ENCODE data around the gene FSTL5.

DNA sequence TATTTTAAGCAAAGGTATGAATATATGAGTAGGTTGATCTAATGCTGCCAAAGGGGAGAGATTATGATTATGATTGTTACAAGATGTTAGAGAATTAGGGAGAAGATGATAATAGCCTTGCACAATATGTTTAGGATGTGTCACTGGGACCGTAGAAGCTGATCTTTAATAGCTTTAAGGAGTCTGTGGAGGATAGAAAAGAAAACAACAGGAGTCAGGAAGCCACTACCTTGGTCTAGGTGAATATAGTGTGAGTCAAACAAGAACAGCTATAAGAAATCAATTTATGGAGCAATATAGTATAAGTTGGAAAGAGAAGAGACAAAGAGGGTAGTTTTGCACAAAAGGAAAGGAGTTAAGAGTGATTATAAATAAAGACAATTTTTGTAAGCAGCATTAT, 232.7 kb downstream of the FSTL5 start:
- TF ChIP-seq, protein P1, sequence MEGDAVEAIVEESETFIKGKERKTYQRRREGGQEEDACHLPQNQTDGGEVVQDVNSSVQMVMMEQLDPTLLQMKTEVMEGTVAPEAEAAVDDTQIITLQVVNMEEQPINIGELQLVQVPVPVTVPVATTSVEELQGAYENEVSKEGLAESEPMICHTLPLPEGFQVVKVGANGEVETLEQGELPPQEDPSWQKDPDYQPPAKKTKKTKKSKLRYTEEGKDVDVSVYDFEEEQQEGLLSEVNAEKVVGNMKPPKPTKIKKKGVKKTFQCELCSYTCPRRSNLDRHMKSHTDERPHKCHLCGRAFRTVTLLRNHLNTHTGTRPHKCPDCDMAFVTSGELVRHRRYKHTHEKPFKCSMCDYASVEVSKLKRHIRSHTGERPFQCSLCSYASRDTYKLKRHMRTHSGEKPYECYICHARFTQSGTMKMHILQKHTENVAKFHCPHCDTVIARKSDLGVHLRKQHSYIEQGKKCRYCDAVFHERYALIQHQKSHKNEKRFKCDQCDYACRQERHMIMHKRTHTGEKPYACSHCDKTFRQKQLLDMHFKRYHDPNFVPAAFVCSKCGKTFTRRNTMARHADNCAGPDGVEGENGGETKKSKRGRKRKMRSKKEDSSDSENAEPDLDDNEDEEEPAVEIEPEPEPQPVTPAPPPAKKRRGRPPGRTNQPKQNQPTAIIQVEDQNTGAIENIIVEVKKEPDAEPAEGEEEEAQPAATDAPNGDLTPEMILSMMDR (conservative IDR thresholded peaks at IDR 0.05), result no peak
- no peak for TF ChIP-seq EZH2 (IDR thresholded peaks at IDR 0.05; ENCODE audit: low read depth)
